HG03045 (cell line): ENCODE results near the gene GPR37.

Source experiments
- ATAC-seq: cut with Tn5 transposase; IDR thresholded peaks from one replicate; pipeline ENCODE4 v1.9.1; 2021; ENCODE audit warnings: mild to moderate bottlenecking, moderate library complexity; ENCODE audit not compliant: unreplicated experiment

GPR37 gene, protein sequence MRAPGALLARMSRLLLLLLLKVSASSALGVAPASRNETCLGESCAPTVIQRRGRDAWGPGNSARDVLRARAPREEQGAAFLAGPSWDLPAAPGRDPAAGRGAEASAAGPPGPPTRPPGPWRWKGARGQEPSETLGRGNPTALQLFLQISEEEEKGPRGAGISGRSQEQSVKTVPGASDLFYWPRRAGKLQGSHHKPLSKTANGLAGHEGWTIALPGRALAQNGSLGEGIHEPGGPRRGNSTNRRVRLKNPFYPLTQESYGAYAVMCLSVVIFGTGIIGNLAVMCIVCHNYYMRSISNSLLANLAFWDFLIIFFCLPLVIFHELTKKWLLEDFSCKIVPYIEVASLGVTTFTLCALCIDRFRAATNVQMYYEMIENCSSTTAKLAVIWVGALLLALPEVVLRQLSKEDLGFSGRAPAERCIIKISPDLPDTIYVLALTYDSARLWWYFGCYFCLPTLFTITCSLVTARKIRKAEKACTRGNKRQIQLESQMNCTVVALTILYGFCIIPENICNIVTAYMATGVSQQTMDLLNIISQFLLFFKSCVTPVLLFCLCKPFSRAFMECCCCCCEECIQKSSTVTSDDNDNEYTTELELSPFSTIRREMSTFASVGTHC

GRCh38 chr7:124765401-124766352 is at the start of gene GPR37:
GPR37 (minus strand) TSS chr7:124765792; CDS start chr7:124764976, 816 bp downstream.
- peak; percentile 69 for ATAC-seq

DNA sequence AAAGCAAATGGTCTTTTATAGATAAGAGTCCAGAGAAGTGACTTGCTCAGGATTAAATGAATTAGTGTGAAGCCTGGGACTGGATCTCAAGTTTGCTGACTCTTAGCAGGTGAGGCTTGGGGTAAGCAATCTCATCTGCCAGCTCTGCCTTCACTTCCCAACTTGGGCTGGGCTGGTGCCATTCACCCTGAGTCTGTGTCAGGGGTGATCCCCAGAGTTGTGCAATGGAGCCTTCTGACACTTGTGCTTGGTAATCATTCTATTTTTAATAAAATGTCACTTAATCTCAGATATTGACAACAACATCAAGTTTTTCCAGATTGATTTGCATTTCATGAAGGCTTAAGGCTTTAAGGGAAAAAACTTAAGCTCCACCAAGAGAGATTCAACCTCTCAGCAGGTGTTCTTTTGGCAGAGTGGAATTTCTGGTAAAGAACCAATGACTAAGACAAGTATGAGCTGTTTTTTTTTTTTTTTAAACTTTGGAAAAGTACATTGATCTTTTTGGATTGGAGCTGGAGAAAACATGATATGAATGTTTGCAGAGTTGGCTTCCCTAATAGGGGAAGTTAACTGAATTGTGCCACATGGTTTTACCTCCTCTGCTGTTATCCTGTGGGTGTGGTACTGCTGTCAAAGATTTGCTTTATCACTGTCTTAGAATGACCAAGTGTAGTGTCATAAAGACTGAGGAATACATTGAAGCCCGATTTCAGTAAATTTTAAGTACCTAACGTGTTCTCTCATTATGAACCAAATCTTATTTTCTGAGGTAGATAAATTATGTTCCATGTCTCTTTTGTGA is 48.6 kb upstream of the GPR37 start:
- no peak for ATAC-seq

DNA sequence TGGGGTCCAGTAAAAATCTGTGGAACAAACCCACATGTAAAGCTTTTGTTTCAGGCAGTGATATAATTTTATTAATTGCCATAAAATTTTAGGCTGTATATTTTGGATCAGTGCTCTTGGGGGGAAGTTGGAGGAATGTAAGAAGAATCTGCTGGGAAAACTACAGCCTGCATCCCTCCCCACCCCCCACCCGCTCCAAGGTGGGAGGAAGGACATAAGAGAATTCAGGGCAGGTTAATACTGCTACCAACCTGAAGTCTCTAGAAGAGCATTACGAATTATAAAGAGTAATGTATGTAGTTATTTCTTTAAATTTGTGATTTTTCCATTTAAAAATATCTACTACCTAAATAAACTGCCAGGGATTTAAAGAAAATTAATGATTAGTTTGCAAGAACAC is 47.2 kb upstream of the GPR37 start:
- ATAC-seq: no peak

- ATAC-seq: no peak
Observed at GRCh38 chr7:124811341-124811740, 45.7 kb upstream of the GPR37 start.

DNA sequence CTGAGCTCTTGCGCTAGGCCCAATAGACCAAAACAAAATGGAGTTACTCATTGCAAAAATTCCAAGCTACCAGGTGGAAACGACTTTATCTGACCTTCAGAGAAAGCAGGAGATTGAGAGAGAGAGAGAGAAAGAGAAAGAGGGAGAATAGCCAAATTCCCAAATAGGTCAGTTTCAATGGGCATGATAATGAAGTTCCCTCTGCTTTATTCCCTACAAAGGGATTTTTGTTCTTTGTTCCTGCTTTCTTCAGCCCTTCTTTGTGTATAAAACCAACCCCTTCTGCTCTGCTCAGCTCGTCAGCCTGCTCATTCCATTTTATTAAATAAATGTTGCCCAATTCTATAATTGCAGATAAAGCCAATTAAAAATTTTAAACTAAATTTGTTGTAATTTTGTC is 45.0 kb upstream of the GPR37 start:
- ATAC-seq: no peak

DNA sequence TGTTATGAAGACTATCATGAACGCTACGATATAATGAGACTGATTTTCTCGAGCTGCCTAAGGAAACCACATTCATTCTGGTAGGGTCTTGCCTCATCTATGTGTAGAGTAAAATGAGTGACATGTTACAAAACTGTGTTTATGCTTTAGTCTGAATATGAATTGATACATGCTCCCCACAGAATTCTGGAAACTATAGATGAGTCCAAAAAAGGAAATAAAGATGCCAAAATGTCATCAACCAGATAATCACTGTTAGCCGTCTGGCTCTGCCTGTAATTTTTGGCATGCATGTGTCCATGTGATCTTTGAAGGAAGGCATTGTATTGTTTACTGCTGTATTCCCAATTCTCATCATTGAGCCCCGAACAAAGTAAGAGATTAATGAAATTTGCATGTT is 42.6 kb upstream of the GPR37 start:
- ATAC-seq: no peak

GRCh38 chr7:124801330-124801895 is 35.8 kb upstream of the GPR37 start:
- no peak for ATAC-seq

GRCh38 chr7:124800386-124800785 is 34.8 kb upstream of the GPR37 start:
- no peak for ATAC-seq

DNA sequence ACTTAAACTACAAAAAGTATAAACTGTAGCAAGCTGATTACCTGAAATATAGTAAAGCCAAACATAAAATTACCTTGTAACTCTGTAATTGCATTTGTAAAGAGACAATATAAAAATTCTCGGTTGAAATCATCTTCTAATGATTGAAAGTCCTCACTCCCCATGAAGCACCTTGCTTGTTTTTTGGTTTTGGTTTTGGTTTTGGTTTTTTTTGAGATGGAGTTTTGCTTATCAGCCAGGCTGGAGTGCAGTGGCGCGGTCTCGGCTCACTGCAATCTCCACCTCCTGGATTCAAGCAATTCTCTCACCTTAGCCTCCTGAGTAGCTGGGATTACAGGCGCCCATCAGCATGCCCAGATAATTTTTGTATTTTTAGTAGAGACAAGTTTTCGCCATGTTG is 33.9 kb upstream of the GPR37 start:
- ATAC-seq: no peak

GRCh38 chr7:124796771-124797170 is 31.2 kb upstream of the GPR37 start:
- no peak for ATAC-seq

GRCh38 chr7:124792696-124793095 is 27.1 kb upstream of the GPR37 start:
- no peak for ATAC-seq

- no peak for ATAC-seq
Observed at GRCh38 chr7:124792002-124792401, 26.4 kb upstream of the GPR37 start.

GRCh38 chr7:124791426-124791825 is 25.8 kb upstream of the GPR37 start:
- ATAC-seq: no peak

- ATAC-seq: no peak
Observed at GRCh38 chr7:124790645-124791044, 25.1 kb upstream of the GPR37 start.

- ATAC-seq: no peak
Observed at GRCh38 chr7:124785994-124786393, 20.4 kb upstream of the GPR37 start.

DNA sequence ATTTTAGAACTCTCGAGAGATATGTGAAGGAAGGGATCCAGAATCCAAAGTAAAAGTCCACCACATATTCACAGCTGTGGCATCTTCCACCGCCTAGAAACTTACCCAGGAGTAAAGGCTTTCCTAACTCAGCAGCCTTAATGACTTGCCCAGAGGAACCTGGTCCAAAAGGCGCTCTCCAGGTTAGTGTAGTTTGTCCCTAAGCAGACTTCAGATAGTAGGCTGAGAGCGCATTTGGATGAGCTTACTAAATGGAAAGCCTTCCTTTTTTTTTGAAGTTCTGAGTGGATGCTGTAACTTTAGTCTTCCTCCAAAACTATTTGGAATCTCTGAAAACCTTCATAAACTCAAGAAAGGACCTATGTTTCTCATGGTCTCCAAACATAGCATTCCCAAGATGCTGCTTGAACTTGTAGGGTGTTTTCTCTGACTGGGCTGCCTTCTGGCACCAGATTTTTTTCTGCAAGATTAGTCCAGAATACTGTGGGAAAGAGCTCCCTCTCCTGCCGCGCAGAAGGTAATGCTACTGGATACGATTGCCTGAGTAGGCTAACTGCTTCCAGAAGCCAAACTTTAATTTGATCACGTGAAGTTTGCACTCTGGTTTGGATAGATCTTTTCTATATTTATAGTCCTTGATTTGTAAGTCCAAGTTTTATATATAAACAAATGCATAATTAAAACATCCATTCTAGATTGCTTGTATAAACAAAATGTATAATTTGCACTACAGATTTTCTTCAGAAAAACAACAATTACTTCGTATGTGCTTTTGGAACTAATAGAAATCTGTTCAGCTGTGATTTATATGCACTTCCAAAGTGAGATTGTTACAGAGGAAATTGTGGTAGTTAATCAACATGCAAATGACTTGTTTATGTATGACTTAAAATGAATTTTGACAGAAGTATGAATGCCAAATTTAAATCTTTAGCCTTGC is 19.6 kb upstream of the GPR37 start:
- ATAC-seq: peak; percentile 80

DNA sequence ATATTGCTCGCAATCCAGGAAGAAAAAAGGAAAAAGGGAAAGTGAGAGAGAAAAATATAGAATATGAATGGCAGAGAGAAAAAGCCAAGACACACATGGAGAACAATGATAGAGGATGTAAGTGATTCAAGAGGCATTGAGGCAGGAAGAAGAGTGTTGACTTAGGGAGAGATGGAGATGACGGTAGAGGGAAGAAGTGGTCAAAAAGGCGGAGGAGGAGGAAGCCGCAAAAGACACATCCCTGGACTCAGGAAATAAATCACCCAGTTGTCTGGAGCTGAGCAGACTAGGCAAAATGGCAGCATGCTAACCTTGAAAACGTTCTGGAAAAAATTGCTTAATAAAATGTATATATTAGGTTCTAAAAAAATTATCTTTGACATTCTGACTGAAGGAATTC is 17.7 kb upstream of the GPR37 start:
- no peak for ATAC-seq

DNA sequence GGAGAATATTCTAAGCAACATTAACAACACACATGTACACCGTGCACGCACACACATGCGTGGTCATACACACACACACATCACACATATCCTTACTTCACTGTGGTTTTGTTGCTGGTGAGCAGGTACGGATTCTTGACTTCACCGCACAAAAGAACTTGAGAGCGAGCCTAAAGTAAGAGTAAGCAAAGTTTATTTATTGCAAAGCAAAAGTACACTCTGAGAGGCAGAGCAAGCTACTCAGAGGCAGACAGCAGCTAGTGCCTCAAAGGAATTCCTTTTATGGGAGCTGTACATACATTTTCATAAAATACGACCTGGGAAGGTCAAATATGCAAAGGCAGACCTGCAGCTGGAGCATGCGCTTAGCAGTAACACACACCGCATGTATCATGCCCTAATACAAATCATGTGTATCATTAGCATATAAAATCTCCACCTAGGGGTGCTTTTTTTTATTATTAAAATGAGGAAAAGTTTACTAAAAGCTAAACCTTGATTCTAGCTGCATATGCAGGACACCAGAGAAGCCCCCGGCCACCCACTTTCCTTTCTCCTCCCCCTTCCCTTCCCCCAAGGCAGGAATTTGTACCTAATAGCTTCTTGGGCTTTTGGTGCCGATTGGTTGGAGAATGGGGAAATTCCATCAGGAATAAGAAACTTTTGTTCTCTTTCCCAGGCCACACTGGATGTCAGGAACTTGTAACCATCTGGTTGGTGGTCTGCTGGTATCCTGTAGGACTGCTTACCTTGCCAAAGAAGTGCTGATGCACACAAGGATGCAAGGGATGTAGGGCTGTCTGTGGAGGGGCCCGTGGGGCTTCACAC is 16.5 kb upstream of the GPR37 start:
- no peak for ATAC-seq
